Right cardiac atrium (tissue), 5 donors: ENCODE results near the gene ARHGAP44. TPM values are rescaled to one million over a fixed set of nuclear protein-coding genes. Genes with fewer than 3 reads are reported as not detected.

Experiments used
- ATAC-seq, 2 donors: fragments of 200-7000 bp; cut with Tn5 transposase; one replicate each; pipeline versions ENCODE4 v1.8.0 to v1.9.1; 2020; ENCODE audit warnings: moderate library complexity in 2 of 2, mild to moderate bottlenecking in 1 of 2
- DNase-seq, 3 donors: peaks; one replicate each; pipeline ENCODE4 v3.0.0-alpha.2; 2020
- H3K27ac ChIP-seq: one replicate; pipeline ENCODE4 v1.5.1; 2013; ENCODE audit warnings: mild to moderate bottlenecking, low read length, control low read depth, moderate library complexity
- H3K27me3 ChIP-seq: one replicate; pipeline ENCODE4 v1.6.1; 2013; ENCODE audit not compliant: control insufficient read depth, insufficient read depth
- H3K4me1 ChIP-seq: one replicate; pipeline ENCODE4 v1.6.1; 2013; ENCODE audit warnings: low read length; ENCODE audit not compliant: control insufficient read depth, insufficient read depth
- H3K4me3 ChIP-seq: one replicate; pipeline ENCODE4 v1.5.1; 2013; ENCODE audit warnings: low read length, control low read depth
- H3K9me3 ChIP-seq: one replicate; pipeline ENCODE4 v1.6.1; 2013; ENCODE audit warnings: low read length; ENCODE audit not compliant: control insufficient read depth
- WGBS: extraction: QIAGEN DNeasy Blood & Tissue Kit; methylation state at CpG from one replicate; pipeline ENCODE4 v1.1.7; 2013; 5-methylcytosine and 5-hydroxymethylcytosine counted together
- intact Hi-C, 4 donors: fragments of 100-400 bp; cut with DNase I; formaldehyde crosslinking; loops; one replicate each; pipeline versions ENCODE4 v1.11.0 to v1.14.0; 2022 to 2023
- polyA plus RNA-seq: library from polyadenylated mRNA; stranded (reverse); fragments of 200-250 nt; gene quantifications from one replicate; pipeline ENCODE4 v1.2.3, GENCODE V29; 2013
- total RNA-seq, 4 donors: library from RNA; stranded (reverse); fragmentation: NEBNext Ultra II Directional; extraction: Animal tissue kit (Norgen Biotek cat#: 25700); gene quantifications; one replicate each; pipeline ENCODE4 v1.2.1, GENCODE V29; 2021
- donor health status: healthy with polysubstance abuse.
- donor health status: DM: no; HTN: yes; CAD: no.
- donor health status: DM: no; HTN: no; CAD: no.
- donor health status: DM: no; HTN: yes; CAD: no; lungs with severe emphysema.
- donor health status: DM: yes; HTN: yes; CAD: no.

Gene ARHGAP44
- total and polyA plus RNA-seq, 5 donors, result 6.7 to 13.6 (median 11.3) TPM

GRCh38 chr17:13003454-13003851, 214.2 kb downstream of the ARHGAP44 start:
- no peaks in the 10 kb centered on the region for H3K9me3 ChIP-seq
- H3K27me3 ChIP-seq, result no peaks in the 10 kb centered on the region
- DNase-seq (no peak), ATAC-seq (peak; percentile 20 to 37)
- no peaks in the 10 kb centered on the region for H3K4me1 ChIP-seq
- no peak overlapping the region for H3K27ac ChIP-seq
- H3K4me3 ChIP-seq, result no peak overlapping the region
- 68% methylated on average over 9 of the region's 9 CpGs for WGBS
- intact Hi-C loops, result loop anchor here in 3 of 4 donors (5.0 to 10.0 kb wide), 4 partner anchors 76 to 829 kb away; no protein-coding TSS in a partner anchor

- intact Hi-C loops, result loop anchor here in 3 of 4 donors (5.0 to 10.0 kb wide), 4 partner anchors 77 to 829 kb away; no protein-coding TSS in a partner anchor
- H3K9me3 ChIP-seq, result no peaks in the 10 kb centered on the region
- ATAC-seq (no peak), DNase-seq (no peak)
- no peak overlapping the region for H3K4me3 ChIP-seq
- no peak overlapping the region for H3K27ac ChIP-seq
- H3K27me3 ChIP-seq, result no peaks in the 10 kb centered on the region
- WGBS, result 92% methylated on average over 6 of the region's 6 CpGs
- H3K4me1 ChIP-seq, result no peaks in the 10 kb centered on the region
Observed at GRCh38 chr17:13003927-13004326, 214.6 kb downstream of the ARHGAP44 start.

DNA sequence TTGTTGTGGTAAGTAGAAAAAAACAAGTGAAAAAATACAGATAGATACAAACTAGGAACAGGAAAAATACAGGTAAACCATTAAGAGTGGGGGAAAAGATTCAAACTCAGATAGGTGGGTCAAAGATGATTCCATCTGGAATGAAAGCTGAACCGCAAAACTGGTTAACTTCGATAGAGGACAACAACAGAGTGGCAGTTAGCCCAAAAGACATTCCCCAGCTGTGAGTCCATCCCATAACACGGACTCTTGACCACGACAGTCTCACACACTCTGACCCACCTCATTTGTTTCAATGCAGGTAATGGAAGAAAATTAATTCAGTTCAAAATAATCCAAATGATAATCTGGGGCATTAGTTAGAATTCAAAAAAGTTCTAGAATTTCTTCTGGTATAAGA, 215.0 kb downstream of the ARHGAP44 start:
- Histone ChIP-seq H3K4me1 (no peaks in the 10 kb centered on the region), H3K9me3 (no peaks in the 10 kb centered on the region), H3K27me3 (no peaks in the 10 kb centered on the region), H3K4me3 (no peak overlapping the region), H3K27ac (no peak overlapping the region)
- DNase-seq (no peak), ATAC-seq (no peak)
- intact Hi-C loops, result loop anchor here in 3 of 4 donors (5.0 to 10.0 kb wide), 4 partner anchors 77 to 830 kb away; no protein-coding TSS in a partner anchor
- WGBS, result 73% methylated on average over 4 of the region's 4 CpGs

- intact Hi-C loops, result loop anchor here in 3 of 4 donors (10.0 kb wide), 3 partner anchors 751 to 831 kb away; no protein-coding TSS in a partner anchor
Observed at GRCh38 chr17:13005530-13005929, 216.2 kb downstream of the ARHGAP44 start.

DNA sequence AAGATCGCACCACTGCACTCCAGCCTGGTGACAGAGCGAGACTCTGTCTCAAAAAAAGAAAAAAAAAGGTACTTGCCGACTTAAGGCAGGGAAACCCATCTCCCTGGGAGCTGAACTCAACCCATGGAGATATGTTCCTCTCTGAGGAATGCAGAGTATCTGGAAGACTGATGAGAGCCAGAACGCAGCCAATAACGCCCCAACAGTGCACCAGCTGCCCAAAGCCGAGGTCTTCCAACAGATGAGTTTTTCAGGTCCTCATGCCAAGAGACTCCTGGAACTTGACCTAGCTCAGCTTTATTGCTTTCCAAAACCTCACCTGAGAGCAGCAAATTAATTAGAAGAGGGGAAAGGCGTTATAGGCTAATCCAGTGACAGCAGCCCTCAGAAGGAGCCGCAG, 219.2 kb downstream of the ARHGAP44 start:
- intact Hi-C loops, result loop anchor here in 3 of 4 donors (10.0 kb wide), 3 partner anchors 754 to 834 kb away; no protein-coding TSS in a partner anchor
- Histone ChIP-seq H3K9me3 (no peaks in the 10 kb centered on the region), H3K4me1 (no peaks in the 10 kb centered on the region), H3K27me3 (no peaks in the 10 kb centered on the region), H3K27ac (no peak overlapping the region), H3K4me3 (no peak overlapping the region)
- 87% methylated on average over 8 of the region's 8 CpGs for WGBS
- ATAC-seq (no peak), DNase-seq (no peak)

More at GRCh38 chr17:13005530-13005929, 216.2 kb downstream of the ARHGAP44 start:
- 77% methylated on average over 6 of the region's 6 CpGs for WGBS
- no peaks in the 10 kb centered on the region for H3K9me3 ChIP-seq
- no peak for DNase-seq
- no peak overlapping the region for H3K4me3 ChIP-seq
- H3K27me3 ChIP-seq, result no peaks in the 10 kb centered on the region
- H3K27ac ChIP-seq, result no peak overlapping the region
- ATAC-seq, result no peak
- H3K4me1 ChIP-seq, result no peaks in the 10 kb centered on the region

GRCh38 chr17:13010959-13011358, 221.7 kb downstream of the ARHGAP44 start:
- ATAC-seq (no peak), DNase-seq (no peak)
- H3K4me3 ChIP-seq, result no peak overlapping the region
- H3K27me3 ChIP-seq, result no peaks in the 10 kb centered on the region
- no peak overlapping the region for H3K27ac ChIP-seq
- no peaks in the 10 kb centered on the region for H3K9me3 ChIP-seq
- intact Hi-C loops, result no loop called here
- 62% methylated on average over 7 of the region's 7 CpGs for WGBS
- H3K4me1 ChIP-seq, result no peaks in the 10 kb centered on the region

GRCh38 chr17:13014801-13015200, 225.5 kb downstream of the ARHGAP44 start:
- DNase-seq (no peak), ATAC-seq (no peak)
- H3K4me1 ChIP-seq, result no peaks in the 10 kb centered on the region
- WGBS, result 89% methylated on average over 7 of the region's 7 CpGs
- no peaks in the 10 kb centered on the region for H3K27me3 ChIP-seq
- H3K27ac ChIP-seq, result no peak overlapping the region
- no peak overlapping the region for H3K4me3 ChIP-seq
- no peaks in the 10 kb centered on the region for H3K9me3 ChIP-seq
- intact Hi-C loops, result no loop called here

DNA sequence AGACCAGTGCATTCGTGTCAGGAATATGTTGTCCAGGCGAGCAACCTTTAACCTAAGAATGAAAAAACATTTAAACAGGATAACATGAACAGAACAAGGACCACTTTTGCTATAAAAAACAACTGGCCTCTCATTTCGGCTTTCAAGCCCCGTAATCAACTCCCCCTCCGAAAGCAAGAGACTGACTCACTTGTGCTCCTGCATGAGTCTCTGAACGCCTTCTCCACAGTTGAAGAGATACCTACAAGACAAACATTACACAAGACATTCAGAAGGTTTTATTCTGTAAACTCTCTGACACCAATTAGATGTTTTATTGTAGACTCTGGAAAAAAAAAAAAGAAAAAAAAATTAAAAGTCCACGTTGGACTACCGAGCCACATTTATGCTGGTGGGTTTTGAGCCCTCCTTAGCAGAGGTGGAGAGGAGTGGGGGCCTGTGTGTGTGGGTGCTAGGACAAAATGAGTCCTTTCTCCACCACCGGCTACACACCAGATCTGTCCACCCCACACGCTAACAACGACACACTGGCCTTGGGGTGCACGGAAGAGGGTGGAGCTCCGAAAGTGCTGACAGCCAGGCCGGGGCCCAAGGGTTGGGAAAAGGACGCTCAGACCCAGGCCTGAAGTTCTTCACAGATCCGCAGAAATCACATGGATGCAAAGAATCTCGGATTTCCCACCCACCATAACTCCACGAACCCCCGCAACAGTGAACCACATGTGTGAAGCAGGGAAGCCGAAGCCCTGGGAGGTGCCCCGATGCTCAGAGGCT, 227.8 kb downstream of the ARHGAP44 start:
- ATAC-seq (peak; percentile 15 to 57), DNase-seq (no peak)
- WGBS, result 19% methylated on average over 21 of the region's 21 CpGs
- intact Hi-C loops, result no loop called here
- H3K4me3 ChIP-seq, result peak overlapping the region; percentile 81
- H3K9me3 ChIP-seq, result no peaks in the 10 kb centered on the region
- no peaks in the 10 kb centered on the region for H3K4me1 ChIP-seq
- peak overlapping the region; percentile 82 for H3K27ac ChIP-seq
- H3K27me3 ChIP-seq, result no peaks in the 10 kb centered on the region

DNA sequence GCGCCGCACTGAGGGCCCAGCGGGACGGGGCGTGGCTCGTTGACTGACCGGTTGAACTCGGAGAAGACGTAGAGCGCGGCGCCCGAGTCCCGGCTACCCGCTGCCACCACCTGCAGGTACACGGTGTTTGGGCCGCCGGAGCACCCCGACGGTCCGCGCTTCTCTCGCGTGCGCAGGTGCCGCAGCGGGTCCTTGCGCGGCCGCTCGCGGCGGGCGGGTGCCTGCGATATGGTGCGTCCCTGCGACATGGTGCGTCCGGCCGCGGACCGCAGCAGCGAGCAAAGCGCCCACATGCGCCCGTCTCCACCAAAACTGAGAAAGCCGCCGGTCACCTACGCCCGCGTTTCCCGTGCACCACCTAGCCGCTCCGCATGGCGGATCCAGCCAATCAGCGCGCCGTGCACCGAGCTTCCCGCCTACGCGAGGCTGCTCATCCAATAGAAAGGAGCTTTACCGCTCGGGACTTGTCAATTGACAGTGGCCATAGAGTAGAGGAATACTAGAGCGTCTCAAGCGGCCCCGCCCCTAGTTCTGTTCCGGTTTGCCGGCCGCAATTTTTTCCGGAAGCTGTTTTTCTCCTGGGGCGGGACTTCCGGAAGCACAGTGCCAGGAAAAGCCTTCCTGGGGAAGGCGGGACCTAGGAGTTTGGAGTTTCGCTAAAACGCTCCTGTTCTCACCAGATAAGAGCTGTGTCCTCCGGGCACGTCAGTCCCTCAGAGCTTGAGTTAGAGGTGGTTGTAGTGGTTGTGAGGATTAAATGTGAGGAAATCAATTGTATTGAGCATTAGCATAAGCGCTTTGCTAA, 228.6 kb downstream of the ARHGAP44 start, which contains the start of gene ELAC2:
TSS of gene ELAC2 (minus strand) at position 373 of the 805 bp plus-strand sequence. CDS start at position 293, 80 bp downstream.
- Histone ChIP-seq H3K27me3 (no peaks in the 10 kb centered on the region), H3K4me1 (no peaks in the 10 kb centered on the region), H3K4me3 (peak within 1 kb of the TSS; percentile 81), H3K9me3 (no peaks in the 10 kb centered on the region), H3K27ac (peak within 1 kb of the TSS; percentile 82)
- peak; percentile 100 for ATAC-seq
- intact Hi-C loops, result no loop called here
- under 1% methylated on average over 79 of the region's 79 CpGs for WGBS
- DNase-seq, result peak; percentile 97 to 98 (median 98)

- Histone ChIP-seq H3K4me3 (no peak overlapping the region), H3K9me3 (no peaks in the 10 kb centered on the region), H3K27ac (no peak overlapping the region), H3K27me3 (no peaks in the 10 kb centered on the region), H3K4me1 (no peaks in the 10 kb centered on the region)
- WGBS, result 60% methylated on average over 6 of the region's 6 CpGs
- DNase-seq, result no peak
- intact Hi-C loops, result no loop called here
- ATAC-seq, result peak in 1 of 2 donors; percentile 19
Observed at GRCh38 chr17:13024016-13024415, 234.7 kb downstream of the ARHGAP44 start.
